Activated CD8-positive, alpha-beta memory T cell treated with anti-CD3 and anti-CD28 coated beads for 24 hours (primary cell): ENCODE results near the gene ABCB6.
"Not testable (repeated sequence)": the region's sequence is repeated elsewhere in the genome, so short reads cannot be mapped to it uniquely, and the experiment has no call there.

Experiments
- DNase-seq: peaks from one replicate; pipeline ENCODE4 v3.0.0-alpha.2; 2020

ABCB6 gene

GRCh38 chr2:219218732-219219701 is at the start of gene ABCB6:
Gene ABCB6 (minus strand): TSS chr2:219218958. CDS start chr2:219218673, 285 bp downstream.
- DNase-seq, result peak; percentile 93

DNA sequence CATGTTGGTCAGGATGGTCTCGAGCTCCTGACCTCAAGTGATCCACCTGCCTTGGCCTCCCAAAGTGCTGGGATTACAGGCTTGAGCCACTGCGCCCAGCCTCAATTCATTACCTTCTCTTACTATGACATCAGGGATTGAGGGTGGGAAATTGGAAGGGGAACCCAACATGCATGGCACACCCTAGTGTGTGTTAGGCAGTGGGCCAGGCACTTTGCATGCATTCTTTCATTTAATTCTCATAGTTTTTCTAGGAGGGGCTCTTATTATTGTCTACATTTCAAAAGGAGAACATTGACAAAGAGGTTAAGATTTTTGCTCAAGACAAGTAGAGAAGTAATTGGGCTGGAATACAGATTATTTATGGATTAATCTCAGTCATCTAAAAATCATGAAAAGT is 49.5 kb upstream of the ABCB6 start:
- no peak for DNase-seq

- no peak for DNase-seq
These were observed 48.1 kb upstream of the ABCB6 start for GRCh38 chr2:219266886-219267285.

GRCh38 chr2:219266232-219266631 is 47.5 kb upstream of the ABCB6 start:
- DNase-seq, result no peak

DNA sequence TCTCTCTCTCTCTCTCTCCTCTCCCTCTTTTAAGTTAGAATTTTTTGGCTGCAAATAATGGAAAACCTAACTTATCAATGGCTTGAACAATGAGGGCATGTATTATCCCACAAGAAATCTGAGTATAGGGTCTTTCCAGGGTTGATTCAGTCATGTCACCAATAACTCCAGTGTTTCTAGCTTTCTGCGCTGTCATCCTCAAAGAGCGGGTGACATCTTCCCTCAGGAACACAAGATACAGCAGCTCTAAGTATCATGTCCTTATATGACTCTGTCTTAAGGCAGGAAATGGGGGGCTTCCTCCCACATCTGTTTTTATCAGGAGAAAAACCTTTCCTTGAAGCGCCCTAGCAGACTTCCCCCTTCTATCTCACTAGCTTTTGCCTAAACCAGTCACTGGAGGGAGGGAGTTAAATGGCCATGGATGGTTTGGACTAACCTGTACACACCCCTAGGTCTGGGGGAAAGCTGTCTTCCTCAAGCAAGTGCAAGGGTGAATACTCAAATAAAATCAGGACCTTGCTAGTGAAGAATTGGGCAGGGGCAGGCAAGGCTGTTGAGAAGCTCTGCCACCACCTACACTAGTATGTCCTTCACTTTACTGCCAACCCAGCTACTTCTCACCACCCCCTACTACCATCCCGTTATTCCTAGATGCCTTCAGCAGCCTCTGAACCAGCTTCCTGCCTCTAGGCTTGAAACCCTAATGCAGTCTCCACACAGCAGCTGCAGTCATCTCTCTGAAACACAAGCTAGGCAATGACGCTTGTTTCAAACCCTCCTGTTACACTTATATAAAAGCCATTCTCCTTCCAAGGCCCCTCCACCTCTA is 42.5 kb upstream of the ABCB6 start:
- no peak for DNase-seq

- not testable (repeated sequence) for DNase-seq
These were observed 40.2 kb upstream of the ABCB6 start for GRCh38 chr2:219258942-219259341.

DNA sequence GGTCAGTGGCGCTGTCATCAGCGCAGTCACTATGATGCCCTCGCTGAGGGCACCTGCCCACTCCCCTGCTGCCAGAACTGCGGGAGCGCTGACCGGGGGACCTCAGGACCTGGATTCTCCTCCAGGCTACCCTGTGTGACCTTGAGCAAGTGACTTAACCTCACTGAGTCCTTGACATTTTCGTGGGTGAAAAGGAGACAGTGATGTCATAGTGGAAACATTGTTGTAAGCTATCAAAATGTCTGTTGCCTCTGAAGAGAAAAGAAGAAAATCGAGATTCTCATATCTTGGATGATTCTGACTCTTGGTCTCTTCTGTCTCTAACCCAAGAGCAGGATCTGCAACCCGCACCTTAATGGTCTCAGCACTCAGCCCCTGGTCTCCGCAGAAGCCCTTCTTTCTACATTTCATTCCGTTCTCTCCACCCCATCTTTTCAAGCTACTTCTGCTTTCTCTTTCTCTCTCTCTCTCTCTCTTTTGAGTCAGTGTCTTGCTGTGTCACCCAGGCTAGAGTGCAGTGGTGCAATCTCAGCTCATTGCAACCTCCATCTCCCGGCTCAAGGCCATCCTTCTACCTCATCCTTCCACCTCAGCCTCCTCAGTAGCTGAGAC is 35.9 kb upstream of the ABCB6 start:
- peak; percentile 83 for DNase-seq

DNA sequence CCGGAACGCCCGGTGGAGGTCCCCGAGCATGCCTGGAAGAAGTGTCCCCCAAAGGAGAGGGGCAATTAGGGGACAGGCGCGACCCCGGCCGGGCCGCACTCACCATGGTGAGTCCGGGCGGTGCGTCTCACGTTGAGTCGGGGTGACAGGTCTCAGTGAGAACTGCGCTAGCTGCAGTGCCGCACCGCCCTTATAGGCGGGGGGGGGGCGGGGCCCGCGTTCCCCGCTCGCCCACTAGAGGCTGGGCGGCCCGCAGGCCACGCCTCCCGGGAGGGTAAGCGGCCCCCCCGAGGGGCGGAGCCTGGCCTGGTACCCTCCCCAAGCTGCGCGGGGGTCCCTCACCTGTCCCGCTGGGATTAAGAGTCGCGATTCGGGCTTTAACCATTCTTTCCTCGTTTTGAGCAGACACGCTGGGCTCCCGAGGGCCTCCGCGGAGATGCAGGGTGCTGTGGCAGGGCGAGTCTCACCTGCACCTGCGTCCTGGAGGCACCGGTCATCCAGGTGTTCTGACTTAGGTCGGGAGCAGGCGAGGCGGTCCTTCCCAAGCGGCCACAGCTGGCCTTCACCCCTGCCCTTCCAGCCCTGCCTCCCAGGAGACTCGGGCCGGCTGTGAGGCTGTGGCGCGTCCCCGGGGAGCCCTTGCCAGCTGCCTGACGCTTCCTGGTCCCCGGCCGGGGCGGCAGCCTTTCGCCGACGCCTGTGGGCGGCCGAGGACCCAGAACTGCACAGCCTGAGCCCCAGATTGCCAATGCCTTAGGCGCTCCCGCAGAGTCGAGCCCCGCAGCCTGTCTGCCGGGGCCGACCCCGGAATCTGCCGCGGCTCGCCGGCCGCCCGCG is 35.2 kb upstream of the ABCB6 start, which contains the start of gene TUBA4A:
TSS of gene TUBA4A (minus strand) at position 166 of the 837 bp plus-strand sequence. CDS start at position 106, 60 bp downstream.
- DNase-seq, result peak; percentile 95

GRCh38 chr2:219252900-219253752 is 34.4 kb upstream of the ABCB6 start, which contains the start of gene TUBA4B:
Gene TUBA4B (plus strand): TSS chr2:219253243. CDS start chr2:219253408, 165 bp downstream.
- DNase-seq, result peak; percentile 75

- DNase-seq, result peak; percentile 77
These were observed 33.8 kb upstream of the ABCB6 start for GRCh38 chr2:219252570-219252899.

DNA sequence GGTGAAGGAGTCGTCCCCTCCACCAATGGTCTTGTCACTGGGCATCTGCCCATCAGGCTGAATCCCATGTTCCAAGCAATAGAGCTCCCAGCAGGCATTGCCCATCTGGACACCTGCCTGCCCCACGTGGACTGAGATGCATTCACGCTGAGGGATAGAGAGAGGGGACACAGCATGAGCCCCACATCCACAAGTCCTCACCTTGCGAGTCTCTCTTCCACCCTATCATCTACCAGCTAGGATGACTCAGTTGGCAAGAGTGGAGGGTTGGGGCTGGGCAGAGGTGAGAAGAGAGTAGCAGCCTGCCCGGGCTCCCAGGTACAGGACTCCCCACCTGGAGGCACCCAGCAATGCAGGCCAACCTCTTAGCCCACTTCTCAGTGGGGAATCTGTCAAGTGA is 33.3 kb upstream of the ABCB6 start:
- peak; percentile 70 for DNase-seq

- DNase-seq, result no peak
These were observed 32.9 kb upstream of the ABCB6 start for GRCh38 chr2:219251656-219252055.

GRCh38 chr2:219250049-219250781 is 31.5 kb upstream of the ABCB6 start:
- DNase-seq, result no peak

DNA sequence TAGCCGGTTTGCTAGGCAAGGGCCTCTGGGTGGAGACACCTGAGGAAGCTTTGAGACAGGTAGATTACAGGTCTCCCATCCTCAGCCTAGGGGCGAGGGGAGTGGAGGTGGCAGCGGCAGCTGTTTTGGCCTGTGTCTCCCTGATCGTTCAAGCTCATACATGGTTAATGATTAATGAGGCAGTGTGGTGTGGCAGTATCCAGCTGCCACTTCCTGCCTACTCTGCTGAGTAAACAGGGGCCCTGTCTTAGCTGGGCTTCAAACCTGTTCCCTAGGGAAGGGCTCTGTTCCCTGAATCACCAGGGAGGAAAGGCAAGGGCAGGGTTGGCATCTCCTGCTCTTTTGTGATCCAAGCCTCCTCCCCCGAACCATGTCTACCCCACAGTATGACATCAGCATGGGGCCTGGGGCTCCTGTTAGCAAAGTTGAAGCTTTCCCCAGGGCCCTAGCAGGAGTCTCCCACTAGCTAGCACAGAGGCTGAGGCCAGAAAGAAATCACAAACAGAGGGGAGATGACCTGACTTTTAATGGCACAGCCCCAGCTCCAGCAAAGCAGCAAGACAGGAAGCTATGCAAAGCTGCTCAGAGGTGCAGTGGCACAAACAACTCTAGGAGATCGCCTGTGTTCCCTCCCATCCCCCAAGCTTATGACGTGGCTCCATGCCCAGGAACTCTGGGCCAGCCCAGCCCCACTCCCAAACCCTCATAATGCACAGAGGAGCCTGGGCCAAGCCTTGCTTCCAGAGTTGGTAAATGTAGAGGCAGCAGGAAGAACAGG is 30.6 kb upstream of the ABCB6 start:
- no peak for DNase-seq

- DNase-seq, result no peak
These were observed 30.1 kb upstream of the ABCB6 start for GRCh38 chr2:219248845-219249202.

- DNase-seq, result peak; percentile 79
These were observed 29.2 kb upstream of the ABCB6 start for GRCh38 chr2:219247678-219248642.

DNA sequence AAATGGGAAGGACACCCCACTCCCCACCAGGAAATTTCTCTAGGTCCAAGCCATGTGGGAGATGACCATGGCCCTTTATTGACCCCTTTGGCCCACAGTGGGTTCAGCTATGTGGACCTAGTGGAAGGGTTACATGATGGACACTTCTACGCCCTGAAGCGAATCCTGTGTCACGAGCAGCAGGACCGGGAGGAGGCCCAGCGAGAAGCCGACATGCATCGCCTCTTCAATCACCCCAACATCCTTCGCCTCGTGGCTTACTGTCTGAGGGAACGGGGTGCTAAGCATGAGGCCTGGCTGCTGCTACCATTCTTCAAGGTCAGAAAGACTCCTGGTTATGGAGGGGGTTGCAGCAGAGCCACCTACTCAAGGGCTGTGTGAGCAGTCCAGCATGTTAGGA is 27.8 kb upstream of the ABCB6 start:
- DNase-seq, result no peak

DNA sequence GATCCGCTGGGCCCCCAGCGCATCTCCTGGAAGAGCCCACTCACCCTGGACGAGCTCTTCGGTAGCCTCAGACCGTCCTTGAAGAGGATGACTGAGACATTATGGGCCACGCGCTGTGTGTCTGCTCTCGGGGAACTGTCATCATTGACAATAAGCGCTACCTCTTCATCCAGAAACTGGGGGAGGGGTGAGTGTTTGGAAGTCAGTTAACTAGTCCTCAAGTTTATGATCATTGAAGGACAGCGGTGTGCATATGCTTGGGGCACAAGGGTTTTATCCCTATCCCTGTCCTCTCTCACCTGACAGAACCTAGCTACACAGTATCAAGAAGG is 27.1 kb upstream of the ABCB6 start:
- DNase-seq, result no peak
